Loucy (cell line): ENCODE results near the gene UVRAG.

Experiments used
- H2AFZ ChIP-seq: fragments of 200-600 bp; sonication (generic); 2 replicates; pipeline ENCODE4 v1.6.0; 2016; ENCODE audit warnings: antibody characterized with exemption, mild to moderate bottlenecking, low read length, moderate library complexity
- H3F3A ChIP-seq: fragments of 200-600 bp; 2 replicates; pipeline ENCODE4 v1.6.0; 2016; ENCODE audit warnings: antibody characterized with exemption, low read depth, mild to moderate bottlenecking
- H3K27me3 ChIP-seq: fragments of 200-600 bp; sonication (generic); 2 replicates; pipeline ENCODE4 v1.6.1; 2014; ENCODE audit warnings: low read length, mild to moderate bottlenecking; ENCODE audit not compliant: insufficient read depth, poor library complexity, severe bottlenecking
- H3K36me3 ChIP-seq: fragments of 200-600 bp; sonication (generic); 2 replicates; pipeline ENCODE4 v1.6.1; 2016; ENCODE audit warnings: low read length; ENCODE audit not compliant: insufficient read depth
- H3K4me1 ChIP-seq: fragments of 200-600 bp; sonication (generic); 2 replicates; pipeline ENCODE4 v1.5.1; 2014; ENCODE audit warnings: low read length, mild to moderate bottlenecking; ENCODE audit not compliant: insufficient read depth, poor library complexity, severe bottlenecking
- H3K4me2 ChIP-seq: fragments of 200-600 bp; sonication (generic); 2 replicates; pipeline ENCODE4 v1.6.0; 2014; ENCODE audit warnings: antibody characterized with exemption, low read length, low read depth, mild to moderate bottlenecking; ENCODE audit not compliant: poor library complexity, severe bottlenecking
- H3K4me3 ChIP-seq: fragments of 200-600 bp; sonication (generic); 2 replicates; pipeline ENCODE4 v1.5.1; 2014; ENCODE audit warnings: low read length, mild to moderate bottlenecking, mixed read lengths; ENCODE audit not compliant: poor library complexity, severe bottlenecking
- H3K79me2 ChIP-seq: fragments of 200-600 bp; sonication (generic); 2 replicates; pipeline ENCODE4 v1.6.1; 2014; ENCODE audit warnings: low read length; ENCODE audit not compliant: insufficient read depth
- H3K9ac ChIP-seq: fragments of 200-600 bp; sonication (generic); 2 replicates; pipeline ENCODE4 v1.6.0; 2014; ENCODE audit warnings: mild to moderate bottlenecking, low read depth, low read length, moderate library complexity; ENCODE audit not compliant: poor library complexity, severe bottlenecking
- H3K9me2 ChIP-seq: fragments of 200-600 bp; sonication (generic); replicated peaks from 2 replicates; pipeline ENCODE4 v1.6.1; 2016; ENCODE audit warnings: low read depth, low read length, mixed read lengths
- H3K9me3 ChIP-seq: fragments of 200-600 bp; sonication (generic); 2 replicates; pipeline ENCODE4 v1.6.1; 2014; ENCODE audit warnings: mild to moderate bottlenecking, antibody characterized with exemption, low read length, low read depth; ENCODE audit not compliant: insufficient read depth
- H4K20me1 ChIP-seq: fragments of 200-600 bp; sonication (generic); 2 replicates; pipeline ENCODE4 v1.6.0; 2014; ENCODE audit warnings: antibody characterized with exemption, low read length, mild to moderate bottlenecking; ENCODE audit not compliant: insufficient read depth, poor library complexity, severe bottlenecking
- CTCF ChIP-seq: fragments of 200-600 bp; sonication (generic); conservative IDR thresholded peaks from 2 replicates; pipeline ENCODE4 v1.5.1; 2014; ENCODE audit warnings: mild to moderate bottlenecking, antibody characterized with exemption, low read length
- EZH2phosphoT487 ChIP-seq: fragments of 200-600 bp; IDR thresholded peaks from 2 replicates; pipeline ENCODE4 v1.6.1; 2018; ENCODE audit warnings: antibody characterized with exemption, mild to moderate bottlenecking, moderate library complexity, borderline replicate concordance

UVRAG gene

GRCh38 chr11:75888416-75888815 is 73.4 kb downstream of the UVRAG start:
- TF ChIP-seq EZH2phosphoT487 (no peak), CTCF (no peak)
- no peaks in the 10 kb centered on the region for H3K4me1 ChIP-seq
- H3K4me2 ChIP-seq: no peak overlapping the region
- H3K9ac ChIP-seq: no peak overlapping the region
- no peaks in the 10 kb centered on the region for H3F3A ChIP-seq
- no peaks in the 10 kb centered on the region for H3K79me2 ChIP-seq
- H3K36me3 ChIP-seq: peaks cover 22% of the 10 kb centered on the region; the same call in 1 of the 2 replicates
- H4K20me1 ChIP-seq: no peaks in the 10 kb centered on the region
- H3K9me2 ChIP-seq: no peaks in the 10 kb centered on the region
- no peak overlapping the region for H2AFZ ChIP-seq
- no peaks in the 10 kb centered on the region for H3K9me3 ChIP-seq
- no peaks in the 10 kb centered on the region for H3K27me3 ChIP-seq
- no peak overlapping the region for H3K4me3 ChIP-seq

- Histone ChIP-seq H3K4me3 (no peak overlapping the region), H3K9me3 (no peaks in the 10 kb centered on the region), H3K9me2 (no peaks in the 10 kb centered on the region), H3K9ac (no peak overlapping the region), H3F3A (0 out of 2 replicates have a peak, but pooled peaks cover 3% of the 10 kb centered on the region), H3K36me3 (peaks cover 22% of the 10 kb centered on the region; the same call in 1 of the 2 replicates), H3K4me1 (no peaks in the 10 kb centered on the region), H3K27me3 (no peaks in the 10 kb centered on the region), H3K4me2 (no peak overlapping the region), H2AFZ (no peak overlapping the region), H4K20me1 (no peaks in the 10 kb centered on the region), H3K79me2 (no peaks in the 10 kb centered on the region)
- TF ChIP-seq EZH2phosphoT487: no peak
- TF ChIP-seq CTCF: no peak
Measured at GRCh38 chr11:75891947-75892739, 77.1 kb downstream of the UVRAG start.

- no peak for TF ChIP-seq CTCF
- TF ChIP-seq EZH2phosphoT487: no peak
- H3K27me3 ChIP-seq: no peaks in the 10 kb centered on the region
- H3K79me2 ChIP-seq: no peaks in the 10 kb centered on the region
Measured at GRCh38 chr11:75893251-75893650, 78.2 kb downstream of the UVRAG start.

More at GRCh38 chr11:75893251-75893650, 78.2 kb downstream of the UVRAG start:
- Histone ChIP-seq H3K4me3 (no peak overlapping the region), H3K4me2 (no peak overlapping the region), H3K9me3 (no peaks in the 10 kb centered on the region), H3K4me1 (no peaks in the 10 kb centered on the region), H3F3A (0 out of 2 replicates have a peak, but pooled peaks cover 3% of the 10 kb centered on the region), H4K20me1 (no peaks in the 10 kb centered on the region), H3K36me3 (peaks cover 22% of the 10 kb centered on the region; the same call in 1 of the 2 replicates), H3K9ac (no peak overlapping the region), H2AFZ (no peak overlapping the region), H3K9me2 (no peaks in the 10 kb centered on the region)
